Right lobe of liver (tissue), 6 donors: Measurements from ENCODE around the gene MCC. TPM values are rescaled to one million over a fixed set of nuclear protein-coding genes. Genes with fewer than 3 reads are reported as not detected.
A peak's percentile ranks its signal among the peaks of the same experiment; 100 is the strongest.

ENCODE experiments used
- ATAC-seq, 4 donors: fragments of 200-7000 bp; cut with Tn5 transposase; one replicate each; pipeline ENCODE4 v1.9.1; 2020; ENCODE audit warnings: mild to moderate bottlenecking in 4 of 4, moderate library complexity in 4 of 4
- DNase-seq, 3 donors: peaks; one replicate each; pipeline ENCODE4 v3.0.0-alpha.2; 2020
- H3K27ac ChIP-seq, 3 donors: fragments of 200-600 bp; one replicate each; pipeline ENCODE4 v1.8.0; 2022
- H3K27me3 ChIP-seq, 2 donors: fragments of 200-600 bp; one replicate each; pipeline ENCODE4 v1.8.0; 2022
- H3K36me3 ChIP-seq, 4 donors: fragments of 200-600 bp; sonication (generic) in 1 of 4; one replicate each; pipeline versions ENCODE4 v1.5.1 to v1.8.0; 2017 to 2022; ENCODE audit warnings: control low read depth in 1 of 4
- H3K4me1 ChIP-seq, 4 donors: fragments of 200-600 bp; sonication (generic) in 1 of 4; one replicate each; pipeline versions ENCODE4 v1.5.1 to v1.8.0; 2017 to 2022; ENCODE audit warnings: control low read depth in 1 of 4
- H3K4me3 ChIP-seq, 3 donors: fragments of 200-600 bp; one replicate each; pipeline ENCODE4 v1.8.0; 2022
- H3K9me3 ChIP-seq, 4 donors: fragments of 200-600 bp; sonication (generic) in 1 of 4; one replicate each; pipeline versions ENCODE4 v1.5.1 to v1.8.0; 2017 to 2022; ENCODE audit warnings: control low read depth in 1 of 4
- POLR2A ChIP-seq: fragments of 450-650 bp; IDR thresholded peaks from one replicate; pipeline ENCODE4 v1.6.1; 2017; ENCODE audit warnings: antibody characterized with exemption, mild to moderate bottlenecking
- WGBS: methylation state at CpG from one replicate; pipeline ENCODE4 v1.1.6; 2018; ENCODE audit warnings: low coverage, low lambda C conversion rate; ENCODE audit not compliant: insufficient coverage; ENCODE audit errors: missing lambda C conversion rate; 5-methylcytosine and 5-hydroxymethylcytosine counted together
- intact Hi-C, 2 donors: fragments of 100-400 bp; cut with DNase I; formaldehyde crosslinking; loops; one replicate each; pipeline versions ENCODE4 v1.11.2 to v1.14.1; 2022
- total RNA-seq, 6 experiments: library from RNA; depleted of rRNA in 2 of 6; stranded (reverse); fragments of >200 nt in 2 of 6; fragmentation: NEBNext Ultra II Directional in 3 of 6; extraction: Animal tissue kit (Norgen Biotek cat#: 25700) in 3 of 6; gene quantifications; one replicate each; pipeline versions ENCODE4 v1.1.0 to v1.2.4, GENCODE V29; 2016 to 2023
- TF ChIP-seq, protein P1 (sequence below), 4 donors: fragments of 200-600 bp in 3 of 4; fragments of 450-650 bp in 1 of 4; IDR thresholded peaks; one replicate each; pipeline versions ENCODE4 v1.5.1 to v1.8.0; 2016 to 2022; ENCODE audit warnings: antibody characterized with exemption in 4 of 4, mild to moderate bottlenecking in 2 of 4
- donor health status: DM: no; HTN: yes; CAD: no.
- donor health status: DM: no; HTN: no; CAD: no.
- donor health status: DM: no; HTN: no; CAD: no.
- donor health status: DM: no; HTN: yes; CAD: no.
- donor health status: DM: no; HTN: yes; CAD: no.

MCC gene
- total RNA-seq, 6 experiments from 2014 or later = 23.1 to 35.2 (median 26.1) TPM

DNA sequence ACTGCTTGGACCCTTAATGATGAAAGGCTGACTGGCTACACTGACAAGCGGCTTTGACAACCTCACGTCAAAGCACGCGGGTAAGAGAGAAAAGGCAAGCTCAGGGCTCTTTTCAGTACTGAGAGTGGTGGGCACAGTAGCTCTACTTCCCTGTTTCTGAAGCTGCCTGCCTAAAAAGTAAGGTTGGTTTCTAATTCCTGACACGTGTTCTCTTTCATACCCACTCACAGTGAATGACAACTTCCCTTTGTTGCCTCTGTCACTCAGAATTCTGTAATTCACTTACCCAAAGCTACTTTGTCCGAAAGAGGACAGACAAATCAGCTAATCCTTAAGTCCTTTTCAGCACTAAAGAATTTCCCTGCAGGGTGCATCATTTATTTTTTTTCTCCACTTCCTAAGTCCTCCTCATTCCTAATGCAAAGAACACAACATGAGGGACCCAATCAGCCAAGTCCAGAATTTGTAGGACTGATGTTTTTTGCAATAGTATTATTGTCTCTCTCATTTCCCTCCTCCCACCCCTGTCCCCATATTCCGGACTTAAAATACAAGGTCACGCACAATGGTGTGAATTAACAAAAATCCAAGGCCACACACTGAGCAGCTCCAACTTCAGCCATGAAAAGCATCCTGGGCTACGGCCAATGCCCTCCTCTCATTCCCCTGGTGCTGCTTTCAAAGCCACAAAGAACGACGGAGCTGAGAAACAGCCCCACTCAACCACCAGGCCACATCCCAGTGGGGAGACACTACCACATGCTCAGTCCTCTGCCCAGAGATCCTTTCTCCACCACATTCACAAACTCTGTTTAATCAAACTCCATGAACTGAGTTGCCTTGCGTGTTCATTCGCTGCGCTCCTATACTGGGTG is 274.5 kb downstream of the MCC start:
- H3K27ac ChIP-seq = no peak overlapping the region
- H3K36me3 ChIP-seq = no peaks in the 10 kb centered on the region
- no peaks in the 10 kb centered on the region for H3K27me3 ChIP-seq
- ATAC-seq (no peak), DNase-seq (no peak)
- H3K4me3 ChIP-seq = no peak overlapping the region
- peaks cover 0 to 24% (median 4%) of the 10 kb centered on the region in 4 donors for H3K4me1 ChIP-seq
- 80% methylated on average over 14 of the region's 14 CpGs for WGBS
- intact Hi-C loops = no loop called here
- no peak for TF ChIP-seq POLR2A
- TF ChIP-seq, protein P1, sequence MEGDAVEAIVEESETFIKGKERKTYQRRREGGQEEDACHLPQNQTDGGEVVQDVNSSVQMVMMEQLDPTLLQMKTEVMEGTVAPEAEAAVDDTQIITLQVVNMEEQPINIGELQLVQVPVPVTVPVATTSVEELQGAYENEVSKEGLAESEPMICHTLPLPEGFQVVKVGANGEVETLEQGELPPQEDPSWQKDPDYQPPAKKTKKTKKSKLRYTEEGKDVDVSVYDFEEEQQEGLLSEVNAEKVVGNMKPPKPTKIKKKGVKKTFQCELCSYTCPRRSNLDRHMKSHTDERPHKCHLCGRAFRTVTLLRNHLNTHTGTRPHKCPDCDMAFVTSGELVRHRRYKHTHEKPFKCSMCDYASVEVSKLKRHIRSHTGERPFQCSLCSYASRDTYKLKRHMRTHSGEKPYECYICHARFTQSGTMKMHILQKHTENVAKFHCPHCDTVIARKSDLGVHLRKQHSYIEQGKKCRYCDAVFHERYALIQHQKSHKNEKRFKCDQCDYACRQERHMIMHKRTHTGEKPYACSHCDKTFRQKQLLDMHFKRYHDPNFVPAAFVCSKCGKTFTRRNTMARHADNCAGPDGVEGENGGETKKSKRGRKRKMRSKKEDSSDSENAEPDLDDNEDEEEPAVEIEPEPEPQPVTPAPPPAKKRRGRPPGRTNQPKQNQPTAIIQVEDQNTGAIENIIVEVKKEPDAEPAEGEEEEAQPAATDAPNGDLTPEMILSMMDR (IDR thresholded peaks at IDR 0.05) = no peak
- no peaks in the 10 kb centered on the region for H3K9me3 ChIP-seq

- peaks cover 0 to 21% (median 4%) of the 10 kb centered on the region in 4 donors for H3K4me1 ChIP-seq
- H3K27ac ChIP-seq = no peak overlapping the region
- intact Hi-C loops = no loop called here
- H3K36me3 ChIP-seq = no peaks in the 10 kb centered on the region
- DNase-seq (peak; percentile 40 to 55 (median 52)), ATAC-seq (peak; percentile 57 to 68 (median 58))
- no peaks in the 10 kb centered on the region for H3K9me3 ChIP-seq
- 11% methylated on average over 5 of the region's 5 CpGs for WGBS
- H3K4me3 ChIP-seq = no peak overlapping the region
- TF ChIP-seq, protein P1 (IDR thresholded peaks at IDR 0.05) = no peak
- no peak for TF ChIP-seq POLR2A
- no peaks in the 10 kb centered on the region for H3K27me3 ChIP-seq
These were observed 275.9 kb downstream of the MCC start for GRCh38 chr5:113212244-113212920.

GRCh38 chr5:113209498-113209897 is 278.8 kb downstream of the MCC start:
- Histone ChIP-seq H3K27me3 (no peaks in the 10 kb centered on the region), H3K9me3 (no peaks in the 10 kb centered on the region), H3K4me1 (peaks cover 0 to 36% (median 14%) of the 10 kb centered on the region in 4 donors), H3K4me3 (no peak overlapping the region), H3K36me3 (no peaks in the 10 kb centered on the region), H3K27ac (no peak overlapping the region)
- TF ChIP-seq, protein P1 (IDR thresholded peaks at IDR 0.05) = no peak
- no peak for TF ChIP-seq POLR2A
- 73% methylated on average over 4 of the region's 4 CpGs for WGBS
- no peak for ATAC-seq
- intact Hi-C loops = no loop called here
- DNase-seq = no peak

- peaks cover 0 to 31% (median 10%) of the 10 kb centered on the region in 4 donors for H3K4me1 ChIP-seq
- WGBS = 0% methylated on average over 1 of the region's 3 CpGs
- H3K9me3 ChIP-seq = no peaks in the 10 kb centered on the region
- DNase-seq (peak; percentile 37 to 78 (median 77)), ATAC-seq (peak; percentile 67 to 82 (median 69))
- intact Hi-C loops = no loop called here
- peak overlapping the region; percentile 34 to 84 (median 76) for H3K27ac ChIP-seq
- H3K27me3 ChIP-seq = no peaks in the 10 kb centered on the region
- H3K36me3 ChIP-seq = no peaks in the 10 kb centered on the region
- peak overlapping the region in 1 of 3 donors; percentile 62 for H3K4me3 ChIP-seq
- no peak for TF ChIP-seq POLR2A
- TF ChIP-seq, protein P1 (IDR thresholded peaks at IDR 0.05) = peak; percentile 37 to 73 (median 60)
These were observed 282.4 kb downstream of the MCC start for GRCh38 chr5:113205807-113206206.
